ENCODE results near the gene NABP2. TPM values are rescaled to one million over a fixed set of nuclear protein-coding genes. Genes with fewer than 3 reads are reported as not detected.

Gene NABP2
- total and polyA plus RNA-seq, 2 of the 4 experiments (the other 2 are of a cell fraction), result 29.2 to 37.4 TPM

- Histone ChIP-seq H3K23ac (ENCODE audit: low read depth, low read length) (no peak overlapping the region), H4K91ac (ENCODE audit: insufficient read depth, low read depth, low read length) (no peak overlapping the region), H2BK5ac (ENCODE audit: low read depth, low read length, poor library complexity, severe bottlenecking) (no peak overlapping the region), H3K79me1 (ENCODE audit: low read depth in 1 of 2, low read length in 2 of 2) (peaks cover 14 to 58% of the 10 kb centered on the region in 2 experiments), H3K4me3 (ENCODE audit: insufficient read depth, low read depth, low read length) (no peak overlapping the region), H3K4me1 (ENCODE audit: control insufficient read depth, insufficient read depth, low read length) (peaks cover 12% of the 10 kb centered on the region), H3K27me3 (ENCODE audit: control insufficient read depth, insufficient read depth, low read length) (no peaks in the 10 kb centered on the region), H3K27ac (ENCODE audit: insufficient read depth, low read length) (no peak overlapping the region), H2AK5ac (ENCODE audit: low read depth, low read length) (no peak overlapping the region), H2AK9ac (replicated peaks; ENCODE audit: low read depth, low read length, poor library complexity) (no peak overlapping the region), H3K9me3 (ENCODE audit: control insufficient read depth, insufficient read depth, low read length) (no peaks in the 10 kb centered on the region), H4K5ac (ENCODE audit: low read depth, low read length) (no peak overlapping the region), H3K9me1 (ENCODE audit: insufficient read depth, low read length) (peaks cover 19% of the 10 kb centered on the region; the same call in 1 of the 2 replicates), H3K14ac (replicated peaks; ENCODE audit: low read depth, low read length) (no peak overlapping the region), H3K9ac (ENCODE audit: low read depth, low read length) (no peak overlapping the region), H3K4ac (ENCODE audit: low read depth, low read length) (no peak overlapping the region), H4K20me1 (ENCODE audit: insufficient read depth, low read length) (peaks cover 29% of the 10 kb centered on the region), H2BK120ac (ENCODE audit: low read depth, low read length) (no peak overlapping the region), H3K56ac (ENCODE audit: extremely low read depth, insufficient read depth, low read length) (no peak overlapping the region), H2BK15ac (ENCODE audit: low read depth, low read length) (no peak overlapping the region), H3K4me2 (ENCODE audit: low read depth, low read length) (no peak overlapping the region), H2AFZ (replicated peaks; ENCODE audit: low read length, poor library complexity) (no peak overlapping the region), H4K8ac (ENCODE audit: low read depth in 2 of 2, low read length in 2 of 2) (no peak overlapping the region), H3K18ac (ENCODE audit: low read depth, low read length) (no peak overlapping the region), H2BK20ac (ENCODE audit: low read depth, low read length) (no peak overlapping the region), H3K36me3 (ENCODE audit: control insufficient read depth, insufficient read depth, low read length) (peaks cover 72% of the 10 kb centered on the region)
- TF ChIP-seq CEBPB (IDR thresholded peaks at IDR 0.05; ENCODE audit: low read depth, low read length) (no peak), SMC3 (IDR thresholded peaks at IDR 0.05; ENCODE audit: low read depth, low read length) (no peak)
- BruUV-seq (replicated peaks), result TSS peak; percentile 14
- intact Hi-C loops (cut with micrococcal nuclease), result no loop called here
- ChIA-PET CTCF (no interaction called here), POLR2A (ENCODE audit: unreplicated experiment) (no interaction called here)
- dilution Hi-C loops (cut with HindIII; ENCODE audit: low sequenced_read_pairs, unreplicated experiment), result no loop called here
- in situ Hi-C loops (cut with MboI; ENCODE audit: low sequenced_read_pairs), result no loop called here
- no peak for ATAC-seq (ENCODE audit: low read depth)
- 86% methylated on average over 2 of the region's 9 CpGs; no CpG with 5 or more reads in 1 of the 2 experiments for WGBS, 2 experiments (ENCODE audit: extremely low coverage in 2 of 2, insufficient read length in 1 of 2)
- no peak for DNase-seq
These were observed 17.5 kb downstream of the NABP2 start for GRCh38 chr12:56241424-56242303.
